Smooth muscle cell (in vitro differentiated cells): ENCODE results near the gene TNRC6A. TPM values are rescaled to one million over a fixed set of nuclear protein-coding genes. Genes with fewer than 3 reads are reported as not detected.

ENCODE experiments used
- DNase-seq: peaks from one replicate; lab custom pipeline; 2025; ENCODE audit not compliant: unreplicated experiment; lab: John Stamatoyannopoulos, UW
- H2AFZ ChIP-seq: fragments of 200-600 bp; sonication (generic); 2 replicates; pipeline ENCODE4 v1.6.0; 2016; ENCODE audit warnings: antibody characterized with exemption, low read depth, mild to moderate bottlenecking
- H3F3A ChIP-seq: fragments of 200-600 bp; sonication (generic); 2 replicates; pipeline ENCODE4 v1.6.0; 2017; ENCODE audit warnings: antibody characterized with exemption, low read depth
- H3K27ac ChIP-seq: fragments of 200-600 bp; sonication (generic); 2 replicates; pipeline ENCODE4 v1.5.1; 2016; ENCODE audit warnings: low read depth, mild to moderate bottlenecking
- H3K27me3 ChIP-seq: fragments of 200-600 bp; sonication (generic); 2 replicates; pipeline ENCODE4 v1.6.1; 2016; ENCODE audit warnings: low read depth, mild to moderate bottlenecking
- H3K36me3 ChIP-seq: fragments of 200-600 bp; sonication (generic); 2 replicates; pipeline ENCODE4 v1.5.1; 2016; ENCODE audit warnings: low read depth
- H3K4me1 ChIP-seq: fragments of 200-600 bp; sonication (generic); 2 replicates; pipeline ENCODE4 v1.5.1; 2016; ENCODE audit warnings: low read depth
- H3K4me2 ChIP-seq: fragments of 200-600 bp; sonication (generic); 2 replicates; pipeline ENCODE4 v1.6.0; 2016; ENCODE audit warnings: mild to moderate bottlenecking
- H3K4me3 ChIP-seq: fragments of 200-600 bp; sonication (generic); 2 replicates; pipeline ENCODE4 v1.5.1; 2016; ENCODE audit warnings: mild to moderate bottlenecking
- H3K79me2 ChIP-seq: fragments of 200-600 bp; sonication (generic); 2 replicates; pipeline ENCODE4 v1.6.0; 2016; ENCODE audit warnings: low read depth, mild to moderate bottlenecking
- H3K9ac ChIP-seq: fragments of 200-600 bp; sonication (generic); 2 replicates; pipeline ENCODE4 v1.6.0; 2016; ENCODE audit warnings: low read depth
- H3K9me3 ChIP-seq: fragments of 200-600 bp; sonication (generic); replicated peaks from 2 replicates; pipeline ENCODE4 v1.5.1; 2016; ENCODE audit warnings: low read depth
- H4K20me1 ChIP-seq: fragments of 200-600 bp; sonication (generic); 2 replicates; pipeline ENCODE4 v1.6.0; 2016; ENCODE audit warnings: low read depth
- CTCF ChIP-seq: fragments of 200-600 bp; sonication (generic); IDR thresholded peaks from 2 replicates; pipeline ENCODE4 v1.5.1; 2017; ENCODE audit warnings: borderline replicate concordance, mild to moderate bottlenecking, antibody characterized with exemption; ENCODE audit not compliant: insufficient read depth, poor library complexity, severe bottlenecking
- WGBS: methylation state at CpG from one replicate; pipeline ENCODE4 v1.1.7; 2016; ENCODE audit warnings: low lambda C conversion rate; 5-methylcytosine and 5-hydroxymethylcytosine counted together
- polyA plus RNA-seq: library from polyadenylated mRNA; unstranded; fragments of >200 nt; fragmentation: Nextera tagmentation; extraction: Ambion mirVana; gene quantifications from 2 replicates; pipeline ENCODE4 v1.2.1, GENCODE V29; 2016
- total RNA-seq: library from RNA; depleted of rRNA; stranded (reverse); fragments of >200 nt; gene quantifications from 2 replicates; pipeline ENCODE4 v1.2.3, GENCODE V29; 2014

The TNRC6A gene
- total and polyA plus RNA-seq, 2 experiments from 2014 or later, result 14.6 to 30.3 TPM

DNA sequence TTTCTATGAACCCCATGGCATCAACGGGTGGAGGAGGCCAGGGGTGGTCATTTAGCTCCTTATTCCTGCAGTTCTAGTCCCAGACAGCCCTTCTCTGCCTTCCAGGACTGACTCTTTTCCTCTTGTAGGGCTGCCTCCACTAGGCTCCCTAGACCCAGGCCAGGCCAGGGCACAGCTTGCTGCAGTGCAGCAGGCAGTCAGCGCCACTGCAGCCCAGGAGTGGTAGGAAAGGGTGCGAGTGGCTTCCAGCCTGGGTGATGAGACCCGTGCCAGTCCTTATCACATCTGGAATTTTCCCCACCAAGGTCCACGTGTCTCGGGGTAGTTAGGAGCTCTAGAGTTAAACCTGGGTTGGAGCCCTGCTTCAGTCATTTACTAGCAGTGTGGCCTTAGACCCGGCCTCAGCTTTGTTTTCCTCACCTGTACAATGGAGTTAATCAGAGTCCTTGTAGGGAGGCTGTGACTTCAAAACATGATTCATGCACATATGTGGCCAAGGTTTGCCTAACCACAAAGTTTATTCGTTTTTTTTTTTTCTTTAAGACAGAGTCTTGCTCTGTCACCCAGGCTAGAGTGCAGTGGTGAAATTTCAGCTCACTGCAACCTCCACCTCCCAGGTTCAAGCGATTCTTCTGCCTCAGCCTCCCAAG, 121.0 kb downstream of the TNRC6A start:
- Histone ChIP-seq H3K4me3 (no peak overlapping the region), H3F3A (no peaks in the 10 kb centered on the region), H4K20me1 (no peaks in the 10 kb centered on the region), H3K27ac (no peak overlapping the region), H3K27me3 (peaks cover 3% of the 10 kb centered on the region), H3K36me3 (no peaks in the 10 kb centered on the region), H3K9me3 (no peaks in the 10 kb centered on the region), H3K4me1 (no peaks in the 10 kb centered on the region), H3K79me2 (no peaks in the 10 kb centered on the region), H3K4me2 (no peak overlapping the region), H3K9ac (no peak overlapping the region), H2AFZ (no peak overlapping the region)
- no peak for TF ChIP-seq CTCF
- DNase-seq, result no peak
- WGBS, result 82% methylated on average over 9 of the region's 9 CpGs

DNA sequence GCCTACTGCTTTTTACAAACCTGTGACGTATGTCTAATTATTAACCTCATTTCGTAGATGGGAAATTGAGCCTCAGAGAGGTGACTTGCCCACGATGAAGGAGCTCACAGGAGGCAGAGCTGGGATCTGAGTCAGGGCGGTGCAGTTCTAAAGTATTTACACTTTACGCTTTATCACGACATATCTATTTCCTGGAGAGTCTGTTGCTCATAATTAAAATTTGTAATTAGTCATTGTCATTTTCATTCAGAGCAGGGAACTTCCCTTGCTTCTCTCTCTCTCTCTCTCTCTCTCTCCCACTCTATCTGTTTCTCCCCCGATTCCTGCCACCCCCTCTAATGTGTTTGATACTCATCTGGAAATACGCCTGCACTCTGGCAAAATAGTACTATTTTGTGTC, 122.2 kb downstream of the TNRC6A start:
- no peaks in the 10 kb centered on the region for H3K4me1 ChIP-seq
- H3K4me3 ChIP-seq, result no peak overlapping the region
- H3K4me2 ChIP-seq, result no peak overlapping the region
- H3K79me2 ChIP-seq, result no peaks in the 10 kb centered on the region
- H2AFZ ChIP-seq, result no peak overlapping the region
- H3K9ac ChIP-seq, result no peak overlapping the region
- TF ChIP-seq CTCF, result no peak
- WGBS, result 80% methylated on average over 8 of the region's 8 CpGs
- no peaks in the 10 kb centered on the region for H3K9me3 ChIP-seq
- H4K20me1 ChIP-seq, result no peaks in the 10 kb centered on the region
- DNase-seq, result no peak
- H3K27me3 ChIP-seq, result peaks cover 3% of the 10 kb centered on the region
- H3K27ac ChIP-seq, result no peak overlapping the region
- H3K36me3 ChIP-seq, result no peaks in the 10 kb centered on the region
- no peaks in the 10 kb centered on the region for H3F3A ChIP-seq

DNA sequence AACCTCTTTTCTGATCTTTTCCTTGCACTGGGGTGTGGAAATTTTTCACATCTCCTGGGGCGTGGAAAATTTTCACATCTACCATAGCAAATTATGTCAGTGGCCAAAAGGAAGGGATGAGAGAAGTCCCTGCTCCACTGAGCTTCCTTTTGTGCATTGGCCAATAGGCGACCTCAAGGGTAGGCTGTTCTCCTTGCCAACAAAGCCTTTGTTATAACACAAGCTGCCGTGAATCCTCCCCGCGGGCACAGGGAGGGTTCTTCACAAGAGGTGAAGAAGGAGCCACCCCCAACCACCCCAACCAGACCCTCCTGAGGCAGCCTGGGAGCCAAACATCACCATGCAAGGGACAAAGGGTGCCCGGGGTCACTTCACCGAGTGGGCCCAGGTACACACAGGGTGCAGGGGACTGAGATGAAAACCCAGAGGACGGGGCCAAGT, 122.8 kb downstream of the TNRC6A start:
- Histone ChIP-seq H3K27me3 (peaks cover 2% of the 10 kb centered on the region), H4K20me1 (no peaks in the 10 kb centered on the region), H3K4me1 (no peaks in the 10 kb centered on the region), H2AFZ (no peak overlapping the region), H3K4me3 (no peak overlapping the region), H3K9ac (no peak overlapping the region), H3K79me2 (no peaks in the 10 kb centered on the region), H3K27ac (no peak overlapping the region), H3F3A (no peaks in the 10 kb centered on the region), H3K4me2 (no peak overlapping the region), H3K9me3 (no peaks in the 10 kb centered on the region), H3K36me3 (no peaks in the 10 kb centered on the region)
- WGBS, result 84% methylated on average over 8 of the region's 8 CpGs
- DNase-seq, result no peak
- TF ChIP-seq CTCF, result no peak
